PFSK-1 (cell line): Measurements from ENCODE around the gene KIF1B.
A peak's percentile ranks its signal among the peaks of the same experiment; 100 is the strongest.

ENCODE experiments used
- FOXP2 ChIP-seq: optimal IDR thresholded peaks from 2 replicates; pipeline ENCODE3; 2011; ENCODE audit warnings: borderline replicate concordance, control low read depth, inconsistent platforms; ENCODE audit not compliant: insufficient read depth; ENCODE audit errors: extremely low read length, extremely low read depth
- POLR2AphosphoS5 ChIP-seq: IDR thresholded peaks from 2 replicates; pipeline ENCODE4 v1.6.1; 2012; ENCODE audit warnings: low read depth, mild to moderate bottlenecking, control low read depth, low read length, moderate library complexity
- SIN3A ChIP-seq: IDR thresholded peaks from 2 replicates; pipeline ENCODE4 v1.6.1; 2012; ENCODE audit warnings: mild to moderate bottlenecking, low read length, moderate library complexity, borderline replicate concordance; ENCODE audit not compliant: insufficient read depth
- TAF1 ChIP-seq: IDR thresholded peaks from 2 replicates; pipeline ENCODE4 v1.6.1; 2012; ENCODE audit warnings: low read length, control low read depth, borderline replicate concordance; ENCODE audit not compliant: insufficient read depth
- TF ChIP-seq, protein P1 (sequence below), 2 experiments: IDR thresholded peaks; 2 replicates each; pipeline versions ENCODE4 v1.6.1 to v1.8.0; 2011 to 2012; ENCODE audit warnings: low read depth in 2 of 2, low read length in 2 of 2, control low read depth in 1 of 2, inconsistent platforms in 1 of 2, mild to moderate bottlenecking in 1 of 2, moderate library complexity in 1 of 2; ENCODE audit not compliant: insufficient read depth in 1 of 2

KIF1B gene

DNA sequence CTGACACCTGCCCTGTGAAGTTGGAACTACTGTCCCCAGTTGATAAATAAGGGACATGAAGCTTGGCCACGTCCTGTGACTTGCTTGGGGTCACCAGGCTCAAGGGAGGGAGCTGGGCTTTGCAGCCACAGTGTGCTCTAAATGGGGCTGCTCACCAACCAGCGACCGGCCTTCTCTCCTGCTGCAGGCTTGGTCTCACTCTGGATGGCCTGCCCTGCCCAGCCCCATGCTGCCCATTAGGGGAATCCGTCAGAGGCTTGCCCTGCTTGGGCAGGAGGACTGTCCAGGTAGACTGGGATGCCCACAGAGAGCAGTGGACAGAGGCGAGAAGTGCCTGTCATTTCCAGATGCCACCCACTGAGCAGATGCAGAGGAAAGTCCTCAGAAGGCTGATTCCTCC, 218.6 kb downstream of the KIF1B start:
- no peak for TF ChIP-seq TAF1

DNA sequence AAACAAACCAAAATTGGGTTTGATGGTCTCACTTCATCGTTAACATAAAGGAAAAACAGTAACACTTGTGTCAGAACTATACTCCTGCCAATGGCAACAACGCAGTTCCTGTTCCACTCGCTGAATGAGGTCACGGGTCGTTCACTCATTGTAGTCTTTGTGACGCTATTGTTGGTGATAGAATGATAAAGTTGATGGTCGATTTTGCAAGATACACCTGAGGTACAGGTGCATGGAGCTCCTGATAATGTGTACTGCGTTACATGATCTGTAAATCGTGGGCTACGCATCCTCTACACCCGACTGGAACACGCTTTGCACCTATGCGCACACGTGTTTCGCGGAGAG, 219.5 kb downstream of the KIF1B start:
- no peak for TF ChIP-seq FOXP2
- no peak for TF ChIP-seq POLR2AphosphoS5
- TF ChIP-seq, protein P1, sequence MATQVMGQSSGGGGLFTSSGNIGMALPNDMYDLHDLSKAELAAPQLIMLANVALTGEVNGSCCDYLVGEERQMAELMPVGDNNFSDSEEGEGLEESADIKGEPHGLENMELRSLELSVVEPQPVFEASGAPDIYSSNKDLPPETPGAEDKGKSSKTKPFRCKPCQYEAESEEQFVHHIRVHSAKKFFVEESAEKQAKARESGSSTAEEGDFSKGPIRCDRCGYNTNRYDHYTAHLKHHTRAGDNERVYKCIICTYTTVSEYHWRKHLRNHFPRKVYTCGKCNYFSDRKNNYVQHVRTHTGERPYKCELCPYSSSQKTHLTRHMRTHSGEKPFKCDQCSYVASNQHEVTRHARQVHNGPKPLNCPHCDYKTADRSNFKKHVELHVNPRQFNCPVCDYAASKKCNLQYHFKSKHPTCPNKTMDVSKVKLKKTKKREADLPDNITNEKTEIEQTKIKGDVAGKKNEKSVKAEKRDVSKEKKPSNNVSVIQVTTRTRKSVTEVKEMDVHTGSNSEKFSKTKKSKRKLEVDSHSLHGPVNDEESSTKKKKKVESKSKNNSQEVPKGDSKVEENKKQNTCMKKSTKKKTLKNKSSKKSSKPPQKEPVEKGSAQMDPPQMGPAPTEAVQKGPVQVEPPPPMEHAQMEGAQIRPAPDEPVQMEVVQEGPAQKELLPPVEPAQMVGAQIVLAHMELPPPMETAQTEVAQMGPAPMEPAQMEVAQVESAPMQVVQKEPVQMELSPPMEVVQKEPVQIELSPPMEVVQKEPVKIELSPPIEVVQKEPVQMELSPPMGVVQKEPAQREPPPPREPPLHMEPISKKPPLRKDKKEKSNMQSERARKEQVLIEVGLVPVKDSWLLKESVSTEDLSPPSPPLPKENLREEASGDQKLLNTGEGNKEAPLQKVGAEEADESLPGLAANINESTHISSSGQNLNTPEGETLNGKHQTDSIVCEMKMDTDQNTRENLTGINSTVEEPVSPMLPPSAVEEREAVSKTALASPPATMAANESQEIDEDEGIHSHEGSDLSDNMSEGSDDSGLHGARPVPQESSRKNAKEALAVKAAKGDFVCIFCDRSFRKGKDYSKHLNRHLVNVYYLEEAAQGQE (IDR thresholded peaks at IDR 0.05; ENCODE audit: insufficient read depth in 1 of 2, low read depth in 2 of 2, low read length in 2 of 2), result no peak
- no peak for TF ChIP-seq SIN3A
- no peak for TF ChIP-seq TAF1

DNA sequence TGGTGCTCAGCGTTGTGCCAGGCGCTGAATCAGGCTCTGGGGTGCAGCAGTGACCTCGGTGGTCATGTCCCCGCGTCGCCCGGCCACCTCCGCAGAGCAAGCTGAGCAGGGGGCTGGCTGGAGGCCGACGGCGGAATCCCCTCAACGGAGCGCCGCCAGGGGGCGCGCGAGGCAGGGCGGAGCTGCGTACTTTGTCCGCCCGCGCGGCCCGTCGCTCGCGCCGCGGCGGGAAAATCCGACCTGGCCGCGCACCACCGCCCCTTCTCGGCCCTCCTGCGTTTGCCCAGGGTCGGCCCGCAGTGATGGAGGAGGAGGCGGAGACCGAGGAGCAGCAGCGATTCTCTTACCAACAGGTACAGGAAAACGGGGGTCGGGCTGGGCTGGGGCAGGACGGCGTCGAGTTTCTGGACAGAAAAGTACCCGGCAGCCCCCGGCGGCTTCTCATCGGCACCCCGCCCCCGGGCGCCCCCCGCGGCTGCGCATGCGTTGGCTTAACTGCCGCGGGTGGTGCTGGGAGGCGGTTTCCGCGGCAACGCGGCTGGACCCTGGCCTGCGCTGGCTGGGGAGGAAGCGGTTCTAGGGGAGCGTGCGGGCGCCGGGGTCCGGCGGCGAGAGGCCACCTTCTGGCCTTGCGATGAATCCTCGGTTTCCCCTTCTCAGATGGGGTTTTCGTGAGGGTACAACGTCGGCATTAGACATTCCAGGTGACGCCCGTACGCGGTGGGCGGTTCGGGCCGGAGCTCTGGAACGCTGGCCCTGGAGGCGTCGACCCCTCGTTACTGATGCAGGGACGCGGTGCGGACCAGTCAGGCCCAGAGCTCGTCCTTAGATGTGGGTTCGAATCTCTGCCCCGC, 220.1 kb downstream of the KIF1B start, which contains the start of gene CENPS:
Gene CENPS, plus strand, starts transcription at position 218 of the 854 bp plus-strand sequence. Its CDS starts 85 bp downstream, at position 303.
- TF ChIP-seq SIN3A (peak; percentile 61; the same call in 1 of the 2 replicates), POLR2AphosphoS5 (peak; percentile 67), TAF1 (peak; percentile 36; the same call in 1 of the 2 replicates), FOXP2 (peak; percentile 83)
- TF ChIP-seq, protein P1 (IDR thresholded peaks at IDR 0.05; ENCODE audit: insufficient read depth in 1 of 2, low read depth in 2 of 2, low read length in 2 of 2), result 0 out of 4 replicates have a peak, but pooled peaks of 1 of the 2 experiments have one; percentile 30
